Measurements from ENCODE around the gene FBXO38.

FBXO38 gene

DNA sequence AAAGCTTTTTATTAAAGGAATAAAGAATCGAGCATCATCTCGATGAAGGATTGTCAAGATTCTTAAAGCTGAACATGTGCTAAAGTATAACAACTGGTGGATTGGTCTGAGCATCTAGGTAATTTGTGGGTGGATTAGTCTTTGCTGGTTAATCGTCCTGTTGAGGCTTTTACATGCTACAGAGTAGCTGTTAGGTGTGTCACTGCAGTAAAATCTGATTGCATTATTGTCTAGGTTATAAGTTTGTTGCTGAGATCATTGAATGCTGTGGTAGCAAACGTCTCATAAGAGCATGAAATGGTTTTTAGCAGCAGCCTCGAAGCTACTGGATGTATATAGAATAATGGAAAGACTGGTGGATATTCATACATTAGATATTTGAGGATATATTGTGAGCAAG, 7.2 kb downstream of the FBXO38 start:
- no peak for DNase-seq
- Histone ChIP-seq H3K18ac (ENCODE audit: low read length) (no peak overlapping the region), H2BK5ac (ENCODE audit: low read depth, low read length, poor library complexity) (no peak overlapping the region), H3K4me2 (ENCODE audit: low read length) (no peak overlapping the region), H2AK5ac (ENCODE audit: low read length) (no peak overlapping the region), H4K91ac (ENCODE audit: low read depth, low read length) (no peak overlapping the region), H3K9ac (ENCODE audit: low read length) (no peak overlapping the region), H2BK12ac (ENCODE audit: low read length) (no peak overlapping the region), H3K27me3 (ENCODE audit: insufficient read depth, low read length) (no peaks in the 10 kb centered on the region), H3K79me2 (ENCODE audit: control insufficient read depth, insufficient read depth, low read length, poor library complexity) (no peaks in the 10 kb centered on the region), H3K36me3 (ENCODE audit: control insufficient read depth in 1 of 2, insufficient read depth in 2 of 2, low read length in 2 of 2) (peaks cover 0 to 3% of the 10 kb centered on the region in 2 experiments), H2AFZ (ENCODE audit: insufficient read depth, low read length, poor library complexity) (no peak overlapping the region), H3K14ac (ENCODE audit: low read length) (no peak overlapping the region), H3K23ac (ENCODE audit: low read length) (no peak overlapping the region), H3K4me1 (ENCODE audit: control insufficient read depth in 1 of 2, insufficient read depth in 2 of 2, low read length in 2 of 2) (no peaks in the 10 kb centered on the region), H3K27ac (ENCODE audit: low read depth, low read length) (no peak overlapping the region), H3K9me3 (ENCODE audit: insufficient read depth, low read depth, low read length) (no peaks in the 10 kb centered on the region), H4K8ac (ENCODE audit: low read depth, low read length) (no peak overlapping the region), H3K4me3 (ENCODE audit: low read depth, low read length) (no peak overlapping the region), H3K4ac (ENCODE audit: low read depth, low read length) (no peak overlapping the region), H3K79me1 (ENCODE audit: low read length) (no peaks in the 10 kb centered on the region), H2BK120ac (ENCODE audit: insufficient read depth, low read length, poor library complexity) (no peak overlapping the region), H4K12ac (ENCODE audit: low read depth, low read length) (no peak overlapping the region)
- WGBS (ENCODE audit: extremely low coverage, insufficient coverage, insufficient read length): no CpG with 5 or more reads among the region's 5 CpGs

DNA sequence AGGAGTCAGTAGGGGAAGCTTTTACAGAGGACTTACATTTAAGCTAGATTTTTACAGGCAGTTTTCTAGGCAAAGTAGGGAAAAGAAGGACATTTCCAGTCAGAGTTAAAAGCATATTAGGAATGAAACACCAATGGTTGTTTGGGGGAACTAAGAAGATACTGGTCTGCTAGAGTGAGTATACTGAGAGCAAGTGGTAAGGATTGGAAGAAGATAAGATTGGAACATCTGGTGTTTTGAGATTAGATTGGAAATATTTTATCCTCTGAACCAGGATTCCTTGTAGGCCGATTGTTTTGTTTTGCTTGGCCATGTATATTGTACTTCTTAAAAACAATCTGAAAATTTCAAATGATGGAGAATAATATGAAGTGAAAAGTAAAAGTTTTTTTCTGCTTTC, 7.7 kb downstream of the FBXO38 start:
- no CpG with 5 or more reads among the region's 1 CpG for WGBS (ENCODE audit: extremely low coverage, insufficient coverage, insufficient read length)
- Histone ChIP-seq H4K12ac (ENCODE audit: low read depth, low read length) (no peak overlapping the region), H4K91ac (ENCODE audit: low read depth, low read length) (no peak overlapping the region)

DNA sequence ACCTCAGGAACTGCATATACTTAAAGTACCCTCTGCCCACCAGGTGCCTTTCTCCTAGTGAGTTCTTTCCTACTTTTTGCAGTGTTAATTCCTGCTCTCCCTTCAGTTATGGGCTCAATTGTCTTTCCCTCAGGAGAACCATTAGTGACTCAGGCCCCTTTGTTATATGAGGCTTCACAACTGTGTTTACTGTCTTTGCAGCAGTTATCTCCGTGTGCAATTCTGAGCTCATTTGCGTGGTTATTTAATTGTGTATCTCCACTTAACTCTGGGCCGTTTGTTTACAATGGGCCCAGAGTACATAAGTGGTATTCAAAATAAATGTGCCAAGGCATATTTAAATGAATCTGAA, 9.6 kb downstream of the FBXO38 start:
- Histone ChIP-seq H2AK5ac (ENCODE audit: low read length) (no peak overlapping the region), H3K4me1 (ENCODE audit: control insufficient read depth in 1 of 2, insufficient read depth in 2 of 2, low read length in 2 of 2) (peaks cover 2% of the 10 kb centered on the region in 2 experiments), H2BK5ac (ENCODE audit: low read depth, low read length, poor library complexity) (no peak overlapping the region), H3K79me1 (ENCODE audit: low read length) (no peaks in the 10 kb centered on the region), H2BK120ac (ENCODE audit: insufficient read depth, low read length, poor library complexity) (no peak overlapping the region), H3K9me3 (ENCODE audit: insufficient read depth, low read depth, low read length) (no peaks in the 10 kb centered on the region), H3K79me2 (ENCODE audit: control insufficient read depth, insufficient read depth, low read length, poor library complexity) (no peaks in the 10 kb centered on the region), H3K4me2 (ENCODE audit: low read length) (no peak overlapping the region), H3K36me3 (ENCODE audit: control insufficient read depth in 1 of 2, insufficient read depth in 2 of 2, low read length in 2 of 2) (peaks cover 2 to 6% of the 10 kb centered on the region in 2 experiments), H3K14ac (ENCODE audit: low read length) (no peak overlapping the region), H2BK12ac (ENCODE audit: low read length) (no peak overlapping the region), H4K12ac (ENCODE audit: low read depth, low read length) (no peak overlapping the region), H3K27ac (ENCODE audit: low read depth, low read length) (no peak overlapping the region), H4K91ac (ENCODE audit: low read depth, low read length) (no peak overlapping the region), H4K8ac (ENCODE audit: low read depth, low read length) (no peak overlapping the region), H3K4me3 (ENCODE audit: low read depth, low read length) (no peak overlapping the region), H3K9ac (ENCODE audit: low read length) (no peak overlapping the region), H3K18ac (ENCODE audit: low read length) (no peak overlapping the region), H3K4ac (ENCODE audit: low read depth, low read length) (no peak overlapping the region), H3K23ac (ENCODE audit: low read length) (no peak overlapping the region), H2AFZ (ENCODE audit: insufficient read depth, low read length, poor library complexity) (no peak overlapping the region), H3K27me3 (ENCODE audit: insufficient read depth, low read length) (no peaks in the 10 kb centered on the region)
- no peak for DNase-seq
- WGBS (ENCODE audit: extremely low coverage, insufficient coverage, insufficient read length): no CpG with 5 or more reads among the region's 3 CpGs

More for the DNA sequence above, 7.7 kb downstream of the FBXO38 start:
- H2AFZ ChIP-seq (ENCODE audit: insufficient read depth, low read length, poor library complexity): no peak overlapping the region
- no peaks in the 10 kb centered on the region for H3K4me1 ChIP-seq (ENCODE audit: control insufficient read depth in 1 of 2, insufficient read depth in 2 of 2, low read length in 2 of 2)
- H3K4me2 ChIP-seq (ENCODE audit: low read length): no peak overlapping the region
- H3K4me3 ChIP-seq (ENCODE audit: low read depth, low read length): no peak overlapping the region
- H3K14ac ChIP-seq (ENCODE audit: low read length): no peak overlapping the region
- no peak overlapping the region for H3K27ac ChIP-seq (ENCODE audit: low read depth, low read length)
- no peak overlapping the region for H3K9ac ChIP-seq (ENCODE audit: low read length)
- no peaks in the 10 kb centered on the region for H3K79me1 ChIP-seq (ENCODE audit: low read length)
- no peak overlapping the region for H2BK120ac ChIP-seq (ENCODE audit: insufficient read depth, low read length, poor library complexity)
- DNase-seq: no peak
- H2AK5ac ChIP-seq (ENCODE audit: low read length): no peak overlapping the region
- H3K27me3 ChIP-seq (ENCODE audit: insufficient read depth, low read length): no peaks in the 10 kb centered on the region
- no peak overlapping the region for H3K23ac ChIP-seq (ENCODE audit: low read length)
- no peak overlapping the region for H4K8ac ChIP-seq (ENCODE audit: low read depth, low read length)
- no peaks in the 10 kb centered on the region for H3K79me2 ChIP-seq (ENCODE audit: control insufficient read depth, insufficient read depth, low read length, poor library complexity)
- H3K9me3 ChIP-seq (ENCODE audit: insufficient read depth, low read depth, low read length): no peaks in the 10 kb centered on the region
- no peak overlapping the region for H2BK12ac ChIP-seq (ENCODE audit: low read length)
- no peak overlapping the region for H3K4ac ChIP-seq (ENCODE audit: low read depth, low read length)
- peaks cover 0 to 3% of the 10 kb centered on the region in 2 experiments for H3K36me3 ChIP-seq (ENCODE audit: control insufficient read depth in 1 of 2, insufficient read depth in 2 of 2, low read length in 2 of 2)
- H3K18ac ChIP-seq (ENCODE audit: low read length): no peak overlapping the region
- H2BK5ac ChIP-seq (ENCODE audit: low read depth, low read length, poor library complexity): no peak overlapping the region

DNA sequence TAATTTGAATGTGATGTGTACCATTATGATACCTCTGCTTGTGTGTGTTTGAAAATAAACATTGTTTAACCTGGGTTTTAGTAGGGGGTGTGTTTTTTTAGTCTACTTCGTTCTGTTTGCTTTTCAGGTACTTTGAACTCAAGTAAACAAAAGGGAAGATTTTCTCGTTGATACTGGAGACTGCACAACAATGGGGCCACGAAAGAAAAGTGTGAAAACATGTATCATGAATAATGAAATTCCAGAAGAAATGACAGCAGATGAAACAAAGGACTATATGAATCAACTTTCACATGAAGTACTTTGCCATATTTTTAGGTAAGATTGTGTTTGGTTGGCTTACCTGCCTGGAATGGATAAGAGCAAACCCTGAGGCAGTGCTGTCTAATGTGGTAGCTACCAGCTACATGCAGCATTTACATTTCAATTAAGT, 10.8 kb downstream of the FBXO38 start:
- Histone ChIP-seq H3K9me3 (ENCODE audit: insufficient read depth, low read depth, low read length) (no peaks in the 10 kb centered on the region), H2AFZ (ENCODE audit: insufficient read depth, low read length, poor library complexity) (no peak overlapping the region), H4K12ac (ENCODE audit: low read depth, low read length) (no peak overlapping the region), H3K23ac (ENCODE audit: low read length) (no peak overlapping the region), H3K4me2 (ENCODE audit: low read length) (no peak overlapping the region), H2AK5ac (ENCODE audit: low read length) (no peak overlapping the region), H2BK120ac (ENCODE audit: insufficient read depth, low read length, poor library complexity) (no peak overlapping the region), H3K4me1 (ENCODE audit: control insufficient read depth in 1 of 2, insufficient read depth in 2 of 2, low read length in 2 of 2) (peaks cover 2 to 4% of the 10 kb centered on the region in 2 experiments), H4K8ac (ENCODE audit: low read depth, low read length) (no peak overlapping the region), H4K91ac (ENCODE audit: low read depth, low read length) (no peak overlapping the region), H2BK5ac (ENCODE audit: low read depth, low read length, poor library complexity) (no peak overlapping the region), H3K36me3 (ENCODE audit: control insufficient read depth in 1 of 2, insufficient read depth in 2 of 2, low read length in 2 of 2) (peaks cover 2 to 6% of the 10 kb centered on the region in 2 experiments), H3K79me1 (ENCODE audit: low read length) (no peaks in the 10 kb centered on the region), H3K4ac (ENCODE audit: low read depth, low read length) (no peak overlapping the region), H3K14ac (ENCODE audit: low read length) (no peak overlapping the region), H3K27ac (ENCODE audit: low read depth, low read length) (no peak overlapping the region), H3K79me2 (ENCODE audit: control insufficient read depth, insufficient read depth, low read length, poor library complexity) (no peaks in the 10 kb centered on the region), H2BK12ac (ENCODE audit: low read length) (no peak overlapping the region), H3K4me3 (ENCODE audit: low read depth, low read length) (no peak overlapping the region), H3K27me3 (ENCODE audit: insufficient read depth, low read length) (no peaks in the 10 kb centered on the region), H3K9ac (ENCODE audit: low read length) (no peak overlapping the region), H3K18ac (ENCODE audit: low read length) (no peak overlapping the region)
- WGBS (ENCODE audit: extremely low coverage, insufficient coverage, insufficient read length): no CpG with 5 or more reads among the region's 3 CpGs
- DNase-seq: no peak

All from trophoblast cell (in vitro differentiated cells and primary cell).